NCI-H1105 (cell line): Measurements from ENCODE around the gene HYOU1.
A peak's percentile ranks its signal among the peaks of the same experiment; 100 is the strongest.
"Not testable (repeated sequence)": the region's sequence is repeated elsewhere in the genome, so short reads cannot be mapped to it uniquely, and the experiment has no call there.

Experiments
- DNase-seq: peaks from one replicate; lab custom pipeline; 2025; lab: John Stamatoyannopoulos, UW

HYOU1 gene

GRCh38 chr11:119044708-119045107 lies 12.3 kb downstream of the HYOU1 start:
- DNase-seq: no peak

- no peak for DNase-seq
These were observed 14.1 kb downstream of the HYOU1 start for GRCh38 chr11:119042927-119043326.

- no peak for DNase-seq
These were observed 15.0 kb downstream of the HYOU1 start for GRCh38 chr11:119041821-119042514.

- not testable (repeated sequence) for DNase-seq
These were observed 17.5 kb downstream of the HYOU1 start for GRCh38 chr11:119039471-119039870.

GRCh38 chr11:119038884-119039283 lies 18.1 kb downstream of the HYOU1 start:
- no peak for DNase-seq

GRCh38 chr11:119034813-119035212 lies 22.2 kb downstream of the HYOU1 start:
- no peak for DNase-seq

- not testable (repeated sequence) for DNase-seq
These were observed 23.6 kb downstream of the HYOU1 start for GRCh38 chr11:119033421-119033820.

- no peak for DNase-seq
These were observed 25.1 kb downstream of the HYOU1 start for GRCh38 chr11:119031912-119032280.

GRCh38 chr11:119030329-119031047 lies 26.5 kb downstream of the HYOU1 start, which contains the start of gene SLC37A4:
Gene SLC37A4 (minus strand): TSS chr11:119030877.
- peak; percentile 100 for DNase-seq

GRCh38 chr11:119030029-119030328 lies 27.0 kb downstream of the HYOU1 start:
- DNase-seq: no peak

- no peak for DNase-seq
These were observed 27.5 kb downstream of the HYOU1 start for GRCh38 chr11:119029340-119030028.

GRCh38 chr11:119029069-119029339 lies 28.0 kb downstream of the HYOU1 start:
- no peak for DNase-seq

- no peak for DNase-seq
These were observed 28.5 kb downstream of the HYOU1 start for GRCh38 chr11:119028346-119029068.

- no peak for DNase-seq
These were observed 29.3 kb downstream of the HYOU1 start for GRCh38 chr11:119027561-119028345.

- DNase-seq: no peak
These were observed 30.0 kb downstream of the HYOU1 start for GRCh38 chr11:119026970-119027369.

GRCh38 chr11:119025978-119026766 lies 30.8 kb downstream of the HYOU1 start:
- no peak for DNase-seq

GRCh38 chr11:119025541-119025940 lies 31.5 kb downstream of the HYOU1 start:
- no peak for DNase-seq

- DNase-seq: no peak
These were observed 31.9 kb downstream of the HYOU1 start for GRCh38 chr11:119025099-119025473.

GRCh38 chr11:119024430-119025098 lies 32.4 kb downstream of the HYOU1 start:
- no peak for DNase-seq

GRCh38 chr11:119023741-119024140 lies 33.3 kb downstream of the HYOU1 start:
- DNase-seq: no peak

GRCh38 chr11:119021631-119022030 lies 35.4 kb downstream of the HYOU1 start:
- DNase-seq: no peak
